DMS53 (cell line): Measurements from ENCODE around the gene IRF2.
A peak's percentile ranks its signal among the peaks of the same experiment; 100 is the strongest.
"Not testable (repeated sequence)": the region's sequence is repeated elsewhere in the genome, so short reads cannot be mapped to it uniquely, and the experiment has no call there.

Experiments used
- DNase-seq: peaks from one replicate; lab custom pipeline; 2025; lab: John Stamatoyannopoulos, UW

Gene IRF2

GRCh38 chr4:184389978-184390900, 84.1 kb downstream of the IRF2 start:
- no peak for DNase-seq

GRCh38 chr4:184388106-184388505, 86.2 kb downstream of the IRF2 start:
- DNase-seq, result no peak

GRCh38 chr4:184387351-184387750, 87.0 kb downstream of the IRF2 start:
- DNase-seq, result no peak

GRCh38 chr4:184386271-184386781, 88.0 kb downstream of the IRF2 start:
- no peak for DNase-seq

- DNase-seq, result no peak
These were observed 88.6 kb downstream of the IRF2 start for GRCh38 chr4:184385705-184386141.

GRCh38 chr4:184384810-184385557, 89.4 kb downstream of the IRF2 start:
- DNase-seq, result no peak

GRCh38 chr4:184384056-184384809, 90.1 kb downstream of the IRF2 start:
- DNase-seq, result no peak

GRCh38 chr4:184383497-184384055, 90.8 kb downstream of the IRF2 start:
- DNase-seq, result peak; percentile 10

GRCh38 chr4:184382189-184382846, 92.0 kb downstream of the IRF2 start:
- DNase-seq, result peak; percentile 54

GRCh38 chr4:184380707-184381106, 93.6 kb downstream of the IRF2 start:
- no peak for DNase-seq

GRCh38 chr4:184380214-184380613, 94.1 kb downstream of the IRF2 start:
- DNase-seq, result not testable (repeated sequence)

- DNase-seq, result no peak
These were observed 97.4 kb downstream of the IRF2 start for GRCh38 chr4:184376923-184377322.

GRCh38 chr4:184376126-184376838, 98.1 kb downstream of the IRF2 start:
- DNase-seq, result no peak

GRCh38 chr4:184375623-184376022, 98.7 kb downstream of the IRF2 start:
- not testable (repeated sequence) for DNase-seq

- DNase-seq, result peak; percentile 36
These were observed 99.3 kb downstream of the IRF2 start for GRCh38 chr4:184375027-184375426.

- DNase-seq, result no peak
These were observed 100.4 kb downstream of the IRF2 start for GRCh38 chr4:184373886-184374405.

GRCh38 chr4:184371390-184371787, 103.0 kb downstream of the IRF2 start:
- DNase-seq, result no peak

GRCh38 chr4:184370711-184371389, 103.5 kb downstream of the IRF2 start:
- DNase-seq, result no peak

GRCh38 chr4:184369871-184370270, 104.5 kb downstream of the IRF2 start:
- DNase-seq, result no peak

GRCh38 chr4:184368731-184369130, 105.6 kb downstream of the IRF2 start:
- no peak for DNase-seq
